A549 treated with AZD9567 at 1 μM for 4 hours (cell line): ENCODE measurements around the gene ACOT6. TPM values are rescaled to one million over a fixed set of nuclear protein-coding genes. Genes with fewer than 3 reads are reported as not detected.

Experiments
- total RNA-seq: library from RNA; stranded (reverse); fragments of 200-300 nt; extraction: Qiagen RNA extraction; gene quantifications from 5 replicates; pipeline ENCODE4 v1.2.3, GENCODE V29; 2022; ENCODE audit not compliant: insufficient read depth

The ACOT6 gene, protein sequence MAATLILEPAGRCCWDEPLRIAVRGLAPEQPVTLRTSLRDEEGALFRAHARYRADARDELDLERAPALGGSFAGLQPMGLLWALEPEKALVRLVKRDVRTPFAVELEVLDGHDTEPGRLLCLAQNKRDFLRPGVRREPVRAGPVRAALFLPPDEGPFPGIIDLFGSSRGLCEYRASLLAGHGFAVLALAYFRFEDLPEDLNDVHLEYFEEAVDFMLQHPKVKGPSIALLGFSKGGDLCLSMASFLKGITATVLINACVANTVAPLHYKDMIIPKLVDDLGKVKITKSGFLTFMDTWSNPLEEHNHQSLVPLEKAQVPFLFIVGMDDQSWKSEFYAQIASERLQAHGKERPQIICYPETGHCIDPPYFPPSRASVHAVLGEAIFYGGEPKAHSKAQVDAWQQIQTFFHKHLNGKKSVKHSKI
- not detected in 5 replicates for total RNA-seq

DNA sequence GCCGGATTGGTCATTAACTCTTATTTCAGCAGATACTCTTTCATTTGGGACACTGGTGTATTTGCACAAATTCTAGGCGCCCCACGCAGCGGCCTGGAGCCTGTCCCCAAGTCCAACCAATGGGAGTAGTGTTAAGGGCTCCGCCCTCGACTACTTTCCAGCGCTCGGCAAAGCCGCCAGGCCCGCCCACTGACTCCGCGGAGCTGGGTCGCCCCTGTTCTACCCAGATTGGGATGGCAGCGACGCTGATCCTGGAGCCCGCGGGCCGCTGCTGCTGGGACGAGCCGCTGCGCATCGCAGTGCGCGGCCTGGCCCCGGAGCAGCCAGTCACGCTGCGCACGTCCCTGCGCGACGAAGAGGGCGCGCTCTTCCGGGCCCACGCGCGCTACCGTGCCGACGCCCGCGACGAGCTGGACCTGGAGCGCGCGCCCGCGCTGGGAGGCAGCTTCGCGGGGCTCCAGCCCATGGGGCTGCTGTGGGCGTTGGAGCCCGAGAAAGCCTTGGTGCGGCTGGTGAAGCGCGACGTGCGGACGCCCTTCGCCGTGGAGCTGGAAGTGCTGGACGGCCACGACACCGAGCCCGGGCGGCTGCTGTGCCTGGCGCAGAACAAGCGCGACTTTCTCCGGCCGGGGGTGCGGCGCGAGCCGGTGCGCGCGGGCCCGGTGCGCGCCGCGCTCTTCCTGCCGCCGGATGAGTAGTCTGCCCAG is at the start of gene ACOT6:
Gene ACOT6, plus strand, starts transcription at position 179 of the 707 bp plus-strand sequence. Its CDS starts 55 bp downstream, at position 234.

DNA sequence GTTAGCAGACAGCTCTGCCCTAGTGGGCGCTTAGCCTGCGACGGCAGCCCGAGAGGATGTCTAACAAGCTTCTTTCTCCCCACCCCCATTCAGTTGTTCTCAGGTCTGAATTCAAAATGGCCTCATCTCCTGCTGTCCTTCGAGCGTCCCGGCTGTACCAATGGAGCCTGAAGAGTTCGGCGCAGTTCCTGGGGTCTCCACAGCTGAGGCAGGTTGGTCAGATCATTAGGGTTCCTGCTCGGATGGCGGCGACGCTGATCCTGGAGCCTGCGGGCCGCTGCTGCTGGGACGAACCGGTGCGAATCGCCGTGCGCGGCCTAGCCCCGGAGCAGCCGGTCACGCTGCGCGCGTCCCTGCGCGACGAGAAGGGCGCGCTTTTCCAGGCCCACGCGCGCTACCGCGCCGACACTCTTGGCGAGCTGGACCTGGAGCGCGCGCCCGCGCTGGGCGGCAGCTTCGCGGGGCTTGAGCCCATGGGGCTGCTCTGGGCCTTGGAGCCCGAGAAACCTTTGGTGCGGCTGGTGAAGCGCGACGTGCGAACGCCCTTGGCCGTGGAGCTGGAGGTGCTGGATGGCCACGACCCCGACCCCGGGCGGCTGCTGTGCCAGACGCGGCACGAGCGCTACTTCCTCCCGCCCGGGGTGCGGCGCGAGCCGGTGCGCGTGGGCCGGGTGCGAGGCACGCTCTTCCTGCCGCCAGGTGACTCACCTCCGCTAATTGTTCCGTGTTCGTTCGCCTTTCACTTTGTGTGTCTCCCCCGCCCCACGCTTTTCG is 42.9 kb upstream of the ACOT6 start, which contains the start of gene ACOT2:
Gene ACOT2, plus strand, starts transcription at position 29 of the 774 bp plus-strand sequence. Its CDS starts 28 bp downstream, at position 57.

DNA sequence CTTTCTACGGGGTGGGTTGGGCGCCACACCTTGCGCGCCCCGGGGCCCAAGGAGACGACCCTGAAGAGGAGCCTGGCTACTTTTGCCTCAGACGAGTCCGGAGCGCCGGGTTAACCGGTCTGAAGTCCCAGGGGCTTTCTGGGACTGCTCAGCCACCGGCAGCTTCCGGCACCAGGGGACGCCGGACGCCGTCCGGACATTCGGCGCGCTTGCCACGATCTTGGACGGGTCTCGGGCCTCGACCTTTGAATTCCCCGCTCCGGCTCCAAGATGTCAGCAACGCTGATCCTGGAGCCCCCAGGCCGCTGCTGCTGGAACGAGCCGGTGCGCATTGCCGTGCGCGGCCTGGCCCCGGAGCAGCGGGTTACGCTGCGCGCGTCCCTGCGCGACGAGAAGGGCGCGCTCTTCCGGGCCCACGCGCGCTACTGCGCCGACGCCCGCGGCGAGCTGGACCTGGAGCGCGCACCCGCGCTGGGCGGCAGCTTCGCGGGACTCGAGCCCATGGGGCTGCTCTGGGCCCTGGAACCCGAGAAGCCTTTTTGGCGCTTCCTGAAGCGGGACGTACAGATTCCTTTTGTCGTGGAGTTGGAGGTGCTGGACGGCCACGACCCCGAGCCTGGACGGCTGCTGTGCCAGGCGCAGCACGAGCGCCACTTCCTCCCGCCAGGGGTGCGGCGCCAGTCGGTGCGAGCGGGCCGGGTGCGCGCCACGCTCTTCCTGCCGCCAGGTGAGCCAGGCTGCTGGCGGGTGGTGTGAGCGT is 20.4 kb upstream of the ACOT6 start, which contains the start of gene ACOT4:
Gene ACOT4, plus strand, starts transcription at position 184 of the 760 bp plus-strand sequence. Its CDS starts 87 bp downstream, at position 271.

DNA sequence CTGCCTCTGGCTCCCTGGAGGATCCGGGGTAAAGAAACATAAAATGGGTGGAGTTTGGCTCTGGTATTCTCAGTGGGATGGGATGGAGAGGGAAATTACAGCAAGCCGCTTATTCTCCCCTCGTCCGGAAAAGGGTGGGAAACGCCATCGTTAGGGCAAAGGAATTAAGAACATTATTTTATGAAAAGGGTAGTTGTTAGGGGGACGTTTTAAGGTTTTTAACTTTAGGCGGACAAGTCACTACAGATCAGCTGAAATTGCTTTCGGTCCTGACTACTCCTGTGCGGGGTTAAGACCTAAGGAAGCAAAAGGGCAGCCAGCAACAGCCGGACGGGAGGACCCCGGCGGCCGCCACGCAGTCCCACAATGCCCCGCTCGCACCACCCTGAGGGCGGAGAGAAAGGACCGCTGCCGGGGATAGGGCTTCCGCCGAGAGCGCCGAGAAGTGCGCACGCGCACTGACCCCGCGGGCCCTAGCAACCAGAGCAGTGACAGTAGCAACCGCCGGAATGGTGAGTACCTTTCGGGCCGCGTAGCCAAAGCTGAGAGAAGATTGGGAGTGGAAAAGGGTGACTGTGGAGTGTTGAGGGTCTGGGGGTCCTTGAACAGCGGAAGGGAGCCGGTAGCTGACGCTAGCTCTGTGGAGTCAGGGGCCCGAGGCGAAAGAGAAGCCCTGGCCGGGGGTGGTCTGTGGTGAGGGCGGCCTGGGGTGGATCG is 32.4 kb downstream of the ACOT6 start, which contains the start of gene DNAL1:
Gene DNAL1, plus strand, starts transcription at position 456 of the 717 bp plus-strand sequence. Its CDS starts 54 bp downstream, at position 510.

Other genes with a start within 250 kb of the ACOT6 start
- gene NUMB, start 154.0 kb upstream of the ACOT6 start, total RNA-seq = 38.3 to 43.6 TPM (median 42.2 TPM) in 5 replicates
- 20.9 to 27.2 TPM (median 26.7 TPM) in 5 replicates for gene RIOX1, start 121.6 kb upstream of the ACOT6 start, total RNA-seq
- 7.3 to 8.3 TPM (median 7.7 TPM) in 5 replicates for gene ACOT1, start 75.4 kb upstream of the ACOT6 start, total RNA-seq
- gene HEATR4, start 53.6 kb upstream of the ACOT6 start, total RNA-seq = 0.02 to 0.07 TPM (median 0.05 TPM) in 3 of 5 replicates, not detected in the others
- gene ACOT2, start 43.3 kb upstream of the ACOT6 start, total RNA-seq = 49.1 to 51.9 TPM (median 51.3 TPM) in 5 replicates
- 1.7 to 2.8 TPM (median 1.8 TPM) in 5 replicates for gene ACOT4, start 20.6 kb upstream of the ACOT6 start, total RNA-seq
- gene DNAL1, start 32.5 kb downstream of the ACOT6 start, total RNA-seq = 8.8 to 10.9 TPM (median 9.0 TPM) in 5 replicates
- 49.6 to 64.5 TPM (median 61.7 TPM) in 5 replicates for gene PNMA1, start 101.9 kb downstream of the ACOT6 start, total RNA-seq
- gene PTGR2, start 239.3 kb downstream of the ACOT6 start, total RNA-seq = 8.3 to 19.9 TPM (median 9.7 TPM) in 5 replicates